HG03558 (cell line): ENCODE data around the gene SCLT1.

Source experiments
- ATAC-seq: cut with Tn5 transposase; IDR thresholded peaks from one replicate; pipeline ENCODE4 v1.9.1; 2021; ENCODE audit warnings: moderate number of reproducible peaks; ENCODE audit not compliant: unreplicated experiment; ENCODE audit errors: extremely low read depth

SCLT1 gene

DNA sequence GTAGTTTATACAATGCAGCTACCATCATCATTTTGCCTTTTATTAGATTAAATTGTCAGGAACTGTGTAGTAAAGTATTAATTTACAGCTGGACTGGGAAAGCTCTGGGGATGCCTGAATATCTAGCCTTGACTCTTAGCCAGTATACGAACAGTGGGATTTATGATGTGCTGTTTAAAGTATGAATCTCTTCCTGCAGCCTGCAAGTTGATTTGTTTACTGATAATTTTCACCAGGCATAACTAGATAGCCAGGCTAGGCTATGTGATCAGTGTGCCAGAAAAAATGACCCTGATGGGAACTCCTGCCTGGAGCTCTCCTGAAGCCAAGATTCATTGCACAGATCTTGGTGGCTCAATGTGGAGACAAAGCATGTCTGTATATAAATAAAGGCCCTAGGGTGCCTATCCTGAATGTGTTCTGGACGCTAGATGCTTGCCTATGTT lies 119.2 kb downstream of the SCLT1 start:
- ATAC-seq: no peak

DNA sequence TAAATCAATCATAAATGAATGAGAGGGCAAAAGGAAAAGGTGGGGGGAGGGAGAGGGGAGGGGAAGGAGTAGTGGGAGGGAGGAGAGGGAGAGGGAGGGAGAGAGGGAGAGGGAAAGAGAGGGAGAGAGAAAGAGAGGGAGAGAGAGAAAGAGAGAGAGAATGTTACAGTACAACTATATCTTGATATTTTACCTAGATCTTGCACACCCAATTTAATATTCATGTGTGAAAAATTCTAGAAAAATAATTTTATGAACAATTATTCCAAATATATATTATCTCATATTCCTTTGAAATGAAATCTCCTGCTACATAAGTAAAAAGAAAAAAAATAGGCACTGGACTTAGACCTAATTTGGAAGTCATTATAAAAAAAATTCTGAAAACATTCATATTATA lies 120.0 kb downstream of the SCLT1 start:
- ATAC-seq: no peak

DNA sequence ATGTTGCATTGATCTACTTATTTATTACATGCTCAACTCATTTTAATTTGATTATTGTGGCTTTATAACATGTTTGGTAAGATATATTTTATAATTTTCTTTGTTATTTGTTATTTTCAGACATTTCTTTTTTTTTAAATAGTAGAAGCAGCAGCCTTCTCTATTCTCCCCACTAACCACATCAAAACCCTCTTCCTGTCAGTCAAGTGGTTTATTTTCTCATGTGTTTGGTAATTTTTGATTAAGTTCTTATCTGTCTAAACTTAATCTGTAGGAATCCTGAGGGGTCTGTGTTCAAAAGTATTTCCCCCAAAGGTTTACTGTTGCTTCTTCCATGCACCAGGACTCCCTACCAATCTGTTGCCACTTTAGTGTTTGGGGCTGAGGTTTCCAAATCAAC lies 131.9 kb downstream of the SCLT1 start:
- ATAC-seq: no peak

DNA sequence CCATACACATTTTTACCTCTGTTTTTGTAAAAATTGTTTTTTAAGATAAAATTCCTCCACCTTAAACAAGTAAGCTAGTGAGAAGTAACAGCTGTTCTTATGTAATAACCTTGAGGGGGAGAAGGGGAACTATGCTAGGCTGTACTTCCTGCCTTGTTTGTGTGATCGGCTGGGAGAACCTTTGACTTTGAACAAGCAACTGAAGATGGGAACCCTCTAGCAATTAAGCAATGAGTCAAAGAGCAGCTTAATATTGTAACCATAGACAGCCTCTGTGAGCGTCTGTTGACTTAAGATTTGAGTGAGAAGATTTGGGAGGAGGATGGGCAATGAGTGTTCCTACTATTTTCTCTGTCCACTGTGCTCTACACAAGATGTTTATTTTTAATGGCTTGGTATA lies 135.1 kb downstream of the SCLT1 start:
- ATAC-seq: no peak

DNA sequence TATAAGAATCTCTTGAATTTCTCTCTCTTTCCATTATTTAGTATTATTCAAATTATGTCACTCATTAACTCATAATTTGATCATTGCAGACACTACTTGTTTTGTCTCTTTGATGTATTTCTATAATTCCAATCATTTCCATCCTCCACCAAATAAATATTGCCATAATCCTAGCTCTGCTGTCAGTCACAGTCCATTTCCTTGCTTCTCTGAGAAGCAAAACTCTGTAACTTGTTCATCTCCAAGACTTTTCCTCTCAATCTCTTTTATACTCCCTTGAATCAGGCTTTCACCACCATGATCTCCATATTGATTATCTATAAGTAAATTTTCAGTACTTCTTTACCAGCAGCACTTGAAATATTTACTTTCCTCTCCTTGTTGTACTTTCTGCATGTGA lies 135.9 kb downstream of the SCLT1 start:
- ATAC-seq: no peak

DNA sequence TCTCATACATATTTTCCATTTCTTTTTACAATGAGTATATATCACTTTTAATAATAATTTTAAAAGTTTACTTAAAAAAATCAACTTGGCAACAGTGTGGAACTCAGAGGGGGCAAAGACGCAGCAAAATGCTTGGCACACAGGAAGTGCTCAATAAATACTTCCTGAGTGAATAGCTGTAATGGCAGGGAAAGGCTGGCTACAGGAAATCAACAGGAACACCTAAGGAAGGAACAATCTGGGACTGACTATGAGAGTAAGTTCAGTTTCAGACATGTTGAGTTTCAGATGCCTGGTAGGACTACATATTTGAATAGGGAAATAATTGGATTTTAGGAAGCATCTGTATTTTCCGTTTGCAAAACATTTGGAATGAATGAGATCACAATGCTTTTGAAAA lies 137.6 kb downstream of the SCLT1 start:
- ATAC-seq: no peak

DNA sequence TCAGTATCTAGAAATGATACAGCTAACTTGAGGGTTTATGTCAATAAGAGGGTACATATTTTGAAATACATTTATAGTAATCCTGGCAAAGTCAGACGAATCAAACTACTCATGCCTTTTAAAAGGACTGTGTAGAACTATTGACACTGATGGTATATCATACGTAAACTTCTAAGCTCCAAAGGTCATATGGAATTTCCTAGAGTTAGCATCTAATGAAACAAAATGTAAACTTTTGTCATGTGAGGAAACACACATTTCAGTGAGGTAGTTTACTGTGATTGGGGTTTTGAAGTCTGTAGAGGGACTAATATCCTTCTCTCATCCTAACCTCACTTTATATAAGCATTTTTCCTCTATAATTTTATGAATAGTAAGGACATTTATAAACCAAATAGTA lies 138.4 kb downstream of the SCLT1 start:
- no peak for ATAC-seq

DNA sequence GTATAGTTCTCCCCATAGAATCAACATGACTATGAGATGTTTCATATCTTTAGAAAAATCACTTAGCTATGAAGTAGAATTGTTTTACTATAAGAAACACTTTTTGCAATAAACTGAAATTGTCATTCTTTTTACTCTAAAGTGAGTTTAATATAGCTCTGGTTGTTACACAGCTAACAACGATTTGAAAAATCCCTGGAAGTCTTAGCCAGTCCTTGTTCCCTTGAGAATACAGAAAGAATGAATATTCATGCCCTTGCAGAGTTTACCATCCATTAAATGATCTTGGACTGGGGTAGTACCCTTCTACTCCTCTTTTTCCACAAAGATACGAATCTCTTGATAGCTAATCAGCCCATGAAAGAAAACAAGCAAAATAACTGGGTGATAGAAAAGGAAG lies 142.0 kb downstream of the SCLT1 start:
- ATAC-seq: no peak

DNA sequence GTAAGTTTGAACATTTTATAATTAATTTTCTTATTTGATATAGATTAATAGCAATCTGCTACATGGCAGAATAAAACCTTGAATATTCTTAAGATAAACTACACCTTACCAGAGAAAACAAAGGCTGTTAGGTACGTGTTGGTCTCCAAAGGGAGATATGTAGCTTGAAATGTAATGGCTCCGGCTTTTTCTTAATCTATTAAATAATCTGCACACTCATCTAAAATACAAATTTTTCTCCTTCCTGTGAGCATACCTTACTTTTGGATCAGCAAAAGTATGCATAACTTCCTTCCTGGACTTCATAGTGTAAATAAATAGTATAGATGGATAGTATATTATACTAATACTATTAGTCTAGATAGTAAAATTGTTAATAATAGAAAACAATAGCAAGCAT lies 142.5 kb downstream of the SCLT1 start:
- ATAC-seq: no peak

DNA sequence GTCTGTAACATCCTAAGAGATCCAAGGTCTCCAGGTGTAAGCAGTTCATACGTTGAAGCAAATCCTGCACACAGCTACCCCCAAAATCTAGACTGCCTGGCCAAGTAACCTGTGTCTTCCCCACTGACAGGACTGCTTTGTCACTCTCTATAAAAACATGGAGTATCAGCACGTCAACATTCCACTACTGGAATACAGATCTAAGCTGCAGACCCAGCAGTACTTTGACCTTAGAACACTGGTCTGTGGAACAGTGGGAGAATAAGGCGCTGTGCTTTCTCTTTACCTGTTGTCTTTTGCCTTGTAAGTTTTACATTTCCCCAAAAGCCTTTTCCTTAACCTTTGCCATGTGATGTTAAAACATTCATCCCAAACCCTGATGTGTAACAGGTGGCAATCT lies 146.4 kb downstream of the SCLT1 start:
- ATAC-seq: no peak

DNA sequence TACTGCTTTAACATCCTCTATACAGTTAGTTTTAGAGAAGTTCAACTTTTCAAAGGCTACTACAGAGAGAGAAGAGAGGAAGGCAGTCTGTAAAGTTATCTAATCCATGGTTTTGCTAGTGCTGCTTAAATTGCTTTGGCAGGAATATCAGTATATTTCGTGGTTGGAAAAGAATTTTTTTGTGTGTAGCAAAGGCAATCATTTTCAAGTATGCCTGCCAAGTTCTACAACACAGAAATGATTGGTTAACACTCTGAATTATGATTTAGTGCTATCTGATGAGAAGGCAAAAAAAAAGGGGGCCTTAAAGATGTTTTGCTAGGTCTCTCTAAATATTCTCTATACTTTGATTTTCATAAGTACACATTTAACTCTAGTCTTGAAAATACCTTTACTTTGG lies 150.7 kb downstream of the SCLT1 start:
- no peak for ATAC-seq

DNA sequence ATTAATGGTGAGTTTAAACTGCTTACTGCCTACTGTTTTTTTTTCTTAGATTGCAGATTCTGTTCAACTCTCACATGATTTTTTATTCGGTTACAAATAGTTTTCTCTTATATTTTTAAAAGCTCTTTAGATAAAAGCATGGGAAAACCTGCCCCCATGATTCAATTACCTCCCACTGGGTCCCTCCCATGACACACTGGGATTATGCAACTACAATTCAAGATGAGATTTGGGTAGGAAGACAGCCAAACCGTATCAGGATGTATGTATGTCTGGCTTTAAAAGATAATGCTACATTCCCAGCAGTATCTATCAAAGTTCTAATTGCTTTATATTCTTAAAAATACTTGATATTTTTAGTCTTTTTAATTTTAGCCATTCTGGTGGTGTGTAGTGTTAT lies 152.4 kb downstream of the SCLT1 start:
- ATAC-seq: no peak

DNA sequence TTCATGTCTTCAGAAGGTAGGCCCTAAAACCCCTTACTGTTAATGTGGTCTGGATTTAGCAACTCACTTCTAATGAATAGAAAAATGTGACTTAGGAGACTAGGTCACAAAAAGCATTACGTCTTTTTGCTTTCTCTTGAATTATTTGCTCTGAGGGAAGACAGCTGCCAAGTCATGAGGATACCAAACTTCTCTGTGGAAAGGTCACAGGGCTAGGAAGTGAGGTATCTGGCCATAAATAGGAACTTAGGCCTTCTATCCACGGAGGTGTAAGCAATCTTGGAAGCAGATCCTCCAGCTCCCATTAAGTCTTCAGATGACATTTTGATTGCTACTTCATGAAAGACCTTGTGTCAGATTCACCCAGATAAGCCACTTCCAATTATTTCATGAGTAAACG lies 163.3 kb downstream of the SCLT1 start:
- no peak for ATAC-seq

DNA sequence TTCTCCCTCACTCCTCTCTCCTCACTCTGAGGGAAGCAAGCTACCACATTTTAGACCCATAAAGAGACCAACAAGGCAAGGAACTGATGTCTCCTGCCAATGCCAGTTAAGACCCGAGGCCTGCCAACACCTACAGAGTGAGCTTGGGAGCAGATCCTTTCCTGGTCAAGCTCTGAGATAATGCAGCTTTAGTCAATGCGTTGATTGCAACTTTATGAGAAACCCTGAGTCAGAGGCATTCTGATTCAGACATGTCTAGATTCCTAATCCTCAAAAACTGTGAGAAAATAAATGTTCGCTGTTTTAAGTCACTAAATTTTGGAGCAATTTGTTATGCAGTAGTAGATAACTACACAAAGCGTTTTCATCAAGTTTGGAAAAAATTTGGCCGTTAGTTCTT lies 168.4 kb downstream of the SCLT1 start:
- ATAC-seq: no peak

DNA sequence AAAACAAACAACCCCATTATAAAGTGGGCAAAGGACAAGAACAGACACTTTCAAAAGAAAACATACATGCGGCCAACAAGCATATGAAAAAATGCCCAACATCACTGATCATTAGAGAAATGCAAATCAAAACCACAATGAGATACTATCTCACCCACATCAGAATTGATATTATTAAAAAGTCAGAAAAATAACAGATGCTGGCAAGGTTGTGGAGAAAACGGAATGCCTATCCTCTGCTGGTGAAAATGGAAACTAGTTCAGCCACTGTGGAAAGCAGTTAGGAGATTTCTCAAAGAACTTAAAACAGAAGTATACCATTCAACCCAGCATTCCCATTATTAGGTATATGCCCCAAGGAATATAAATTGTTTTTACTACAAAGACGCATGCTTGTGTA lies 171.4 kb downstream of the SCLT1 start:
- no peak for ATAC-seq

DNA sequence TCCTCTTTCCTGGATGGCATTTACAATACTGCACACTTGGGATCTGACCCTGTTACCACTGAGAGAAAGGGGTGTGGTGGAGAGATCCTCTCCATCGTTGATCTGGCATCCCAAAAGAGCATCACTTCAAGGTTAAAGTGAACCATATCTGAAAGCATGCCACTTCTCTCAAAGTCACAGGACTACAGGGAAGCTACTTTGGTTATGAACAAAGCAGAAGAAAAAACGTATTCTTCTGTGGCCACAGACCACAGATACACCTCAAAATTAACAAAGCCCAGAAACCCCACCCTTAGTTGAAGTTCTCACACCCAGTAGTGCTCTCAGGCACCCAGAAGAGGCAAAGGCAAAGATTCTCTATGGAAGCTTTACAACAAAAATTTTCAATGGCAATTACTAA lies 175.6 kb downstream of the SCLT1 start:
- peak; percentile 64 for ATAC-seq

DNA sequence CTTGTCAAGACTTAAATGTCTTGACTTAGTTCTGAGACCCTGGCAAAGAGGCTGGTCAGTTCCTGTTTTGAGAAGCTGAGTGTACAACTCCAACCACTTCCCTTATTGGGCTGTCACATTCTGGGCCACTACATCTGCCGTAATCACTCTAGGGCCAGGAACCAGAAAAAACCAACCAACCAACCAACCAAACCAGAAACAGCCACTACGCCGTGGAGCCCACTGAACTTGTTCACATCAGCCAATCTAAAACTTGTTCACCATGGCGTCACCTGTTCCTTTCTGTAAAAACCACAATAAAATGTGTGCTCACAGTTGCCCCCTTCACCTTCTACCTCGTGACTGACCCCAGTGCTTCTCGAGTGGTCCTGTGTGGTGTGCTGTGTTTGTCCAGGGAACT lies 176.5 kb downstream of the SCLT1 start:
- ATAC-seq: peak; percentile 43

DNA sequence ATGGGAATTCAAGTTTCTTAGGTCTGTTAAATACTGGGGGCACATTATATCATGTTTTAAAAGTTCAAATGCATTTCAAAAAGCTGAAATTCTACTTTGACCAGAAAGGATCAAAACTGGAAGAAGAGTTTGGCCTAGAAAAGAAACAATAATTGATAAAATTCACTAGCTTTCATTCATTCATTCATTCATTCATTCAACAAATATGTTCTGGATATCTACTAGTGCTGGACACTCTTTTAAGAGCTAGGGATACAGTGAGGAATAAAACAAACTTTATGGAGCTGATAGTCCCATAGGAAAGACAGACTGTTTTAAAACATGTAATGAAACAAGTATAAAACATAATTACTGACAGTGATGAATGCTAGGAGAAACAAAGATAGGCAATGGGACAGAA lies 177.8 kb downstream of the SCLT1 start:
- no peak for ATAC-seq

DNA sequence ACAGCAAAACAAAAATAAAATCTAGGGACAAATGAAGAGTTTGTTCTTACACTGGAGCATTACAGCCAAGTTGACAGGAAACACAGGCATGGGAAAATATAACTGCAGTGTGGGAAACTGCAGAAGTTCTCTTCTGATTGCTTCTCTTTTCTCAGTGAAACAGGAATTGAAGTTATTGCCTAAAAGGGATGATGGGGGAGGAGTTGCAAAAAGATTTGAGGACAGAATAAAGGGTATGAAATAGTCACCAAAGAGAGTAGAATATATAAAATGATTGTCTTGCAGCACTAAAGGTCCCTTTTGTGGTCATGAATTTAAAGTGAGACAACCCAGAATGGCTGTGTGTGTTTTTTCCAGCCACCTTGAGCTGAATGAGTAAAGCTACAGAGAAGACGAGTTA lies 180.1 kb downstream of the SCLT1 start:
- ATAC-seq: no peak

DNA sequence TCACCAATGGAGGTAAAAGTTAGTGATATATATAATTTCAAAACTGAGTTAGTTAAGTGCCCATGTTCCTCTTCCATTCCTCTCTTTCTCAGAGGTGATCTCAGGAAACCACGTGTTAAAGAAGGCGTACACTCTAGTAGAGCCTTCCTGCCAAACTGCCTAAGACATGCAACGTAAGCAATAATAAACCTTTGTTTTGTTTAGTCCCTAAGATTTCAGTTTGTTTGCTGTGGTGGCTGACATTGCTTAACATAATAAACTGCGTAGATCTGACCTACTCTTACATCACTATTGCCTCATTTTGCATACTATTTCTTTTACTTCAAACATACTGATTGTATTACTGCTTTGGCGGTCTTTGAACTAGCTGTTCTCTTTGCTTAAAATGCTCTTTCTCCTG lies 184.6 kb downstream of the SCLT1 start:
- ATAC-seq: no peak

DNA sequence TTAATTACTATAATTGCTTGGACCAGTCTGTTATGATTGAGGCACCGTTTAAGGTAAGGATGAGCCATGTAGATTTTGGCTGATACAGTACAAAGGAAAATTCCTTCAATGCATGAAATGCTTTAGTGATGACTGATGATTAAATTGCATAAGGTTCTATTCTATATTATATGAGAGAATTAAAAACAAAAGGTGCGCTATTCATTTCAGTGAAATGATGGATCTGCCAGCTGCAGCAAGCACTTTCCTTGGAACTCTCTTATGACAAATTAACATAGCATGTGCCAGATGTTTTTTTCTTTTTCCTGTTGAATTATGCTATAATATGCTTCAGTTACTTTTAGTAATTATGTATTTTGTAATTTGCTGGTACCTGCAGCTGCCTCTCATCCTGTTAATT lies 185.4 kb downstream of the SCLT1 start:
- no peak for ATAC-seq

DNA sequence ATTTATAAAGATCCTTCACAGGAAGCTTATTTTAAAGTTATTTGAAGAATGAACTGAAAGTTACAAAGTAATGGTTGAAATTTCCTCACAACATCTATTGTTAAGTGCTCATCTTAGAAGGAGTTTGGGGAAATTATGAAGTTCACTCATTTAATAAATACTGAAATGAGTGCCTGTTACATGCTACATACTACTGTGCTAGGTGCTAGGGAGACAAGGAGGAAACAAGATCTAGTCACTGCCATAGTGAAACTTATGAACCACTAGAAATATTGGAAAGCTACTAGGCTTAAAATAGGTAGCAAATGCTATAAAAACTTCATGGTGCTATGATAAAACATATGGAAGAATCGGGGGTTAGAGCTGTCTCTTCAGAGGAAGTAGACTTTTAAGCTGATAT lies 186.8 kb downstream of the SCLT1 start:
- no peak for ATAC-seq

DNA sequence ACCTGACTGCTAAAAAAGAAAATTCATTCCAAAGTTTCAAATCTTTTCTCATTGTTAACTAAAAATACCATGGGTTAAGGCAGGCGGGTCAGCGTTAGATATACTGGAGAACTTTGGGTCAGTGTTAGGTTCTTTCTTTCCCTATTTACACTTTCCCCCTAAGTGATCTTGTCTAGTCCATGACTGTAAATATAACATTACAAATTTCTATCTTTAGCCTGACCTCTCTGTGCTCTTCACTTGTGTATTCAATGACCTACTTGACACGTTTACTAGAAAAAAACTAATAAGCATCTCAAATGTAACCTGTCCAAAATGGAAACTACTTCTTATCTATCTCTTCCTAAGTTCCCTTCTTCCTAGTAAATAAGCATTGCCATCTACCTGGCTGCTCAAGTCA lies 188.5 kb downstream of the SCLT1 start:
- no peak for ATAC-seq
